GM12891 (cell line): ENCODE results near the gene ABCA1.
"Not testable (repeated sequence)": the region's sequence is repeated elsewhere in the genome, so short reads cannot be mapped to it uniquely, and the experiment has no call there.

Experiments used
- DNase-seq: peaks from one replicate; pipeline ENCODE4 v3.0.0; 2011; ENCODE audit warnings: low spot score; ENCODE audit not compliant: insufficient read length
- FAIRE-seq: peaks from 2 replicates; lab custom pipeline; 2011; peaks lifted over from hg19 to GRCh38; lab: Jason Lieb, UNC
- PAX5 ChIP-seq: IDR thresholded peaks from 2 replicates; pipeline ENCODE4 v1.6.1; 2011; ENCODE audit warnings: low read length, moderate library complexity, mild to moderate bottlenecking; ENCODE audit not compliant: insufficient read depth, severe bottlenecking
- POLR2A ChIP-seq: IDR thresholded peaks from 2 replicates; pipeline ENCODE4 v1.6.1; 2011; ENCODE audit warnings: low read depth, low read length, control low read depth
- POLR2AphosphoS5 ChIP-seq: IDR thresholded peaks from 2 replicates; pipeline ENCODE4 v1.6.1; 2011; ENCODE audit warnings: low read depth, low read length, control low read depth
- POU2F2 ChIP-seq: IDR thresholded peaks from 2 replicates; pipeline ENCODE4 v1.6.1; 2011; ENCODE audit warnings: low read depth, mild to moderate bottlenecking, control low read depth, low read length, moderate library complexity
- SPI1 ChIP-seq: IDR thresholded peaks from 2 replicates; pipeline ENCODE4 v1.6.1; 2011; ENCODE audit warnings: low read depth, low read length, control low read depth
- TAF1 ChIP-seq: IDR thresholded peaks from 2 replicates; pipeline ENCODE4 v1.6.1; 2011; ENCODE audit warnings: low read depth, low read length, control low read depth

Gene ABCA1

GRCh38 chr9:104778802-104779201 is 149.2 kb downstream of the ABCA1 start:
- no peak for DNase-seq
- no peak for FAIRE-seq
- TF ChIP-seq PAX5 (no peak), SPI1 (no peak), POU2F2 (no peak), POLR2A (no peak), POLR2AphosphoS5 (no peak), TAF1 (no peak)

DNA sequence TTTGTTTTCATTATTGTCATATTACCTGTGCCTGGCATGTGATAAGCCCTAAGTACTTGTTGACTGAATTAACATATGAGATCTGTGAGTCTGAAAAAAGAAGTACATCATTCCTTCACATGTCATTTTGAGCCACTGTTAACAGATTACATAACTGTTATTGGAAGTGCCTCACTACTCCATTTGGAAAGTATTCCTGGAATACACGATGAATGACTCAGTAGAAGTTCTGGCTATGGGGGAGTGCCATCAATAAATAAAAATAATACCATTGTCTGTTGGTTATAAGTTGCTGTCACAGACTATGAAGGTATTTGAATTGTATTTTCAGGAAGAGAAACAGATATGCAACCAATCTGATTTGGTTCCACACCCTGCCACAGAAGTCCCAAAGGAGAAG is 151.2 kb downstream of the ABCA1 start:
- DNase-seq (no peak), FAIRE-seq (no peak)
- TF ChIP-seq POLR2A = no peak
- TF ChIP-seq TAF1 = no peak
- TF ChIP-seq POU2F2 = no peak
- no peak for TF ChIP-seq PAX5
- no peak for TF ChIP-seq SPI1
- no peak for TF ChIP-seq POLR2AphosphoS5

DNA sequence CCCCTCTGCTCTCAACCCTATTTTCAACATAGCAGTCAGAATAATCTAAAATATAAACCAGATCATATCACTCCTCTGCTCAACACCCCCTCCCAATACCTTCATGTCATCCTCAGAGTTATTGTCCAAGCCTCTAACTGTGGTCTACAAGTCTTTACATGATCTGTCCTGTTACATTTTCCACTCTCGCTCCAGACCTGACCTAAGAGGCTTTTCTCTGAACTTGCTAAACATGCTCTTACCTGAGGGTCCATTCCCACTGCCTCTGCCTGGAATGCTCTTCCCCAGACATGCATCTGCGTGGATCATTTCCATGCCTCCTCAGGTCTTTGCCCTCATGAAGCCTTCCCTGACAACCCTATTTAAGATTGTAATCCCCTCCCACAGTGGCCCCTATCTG is 152.0 kb downstream of the ABCA1 start:
- FAIRE-seq = no peak
- DNase-seq = no peak
- no peak for TF ChIP-seq PAX5
- TF ChIP-seq POLR2A = no peak
- no peak for TF ChIP-seq SPI1
- no peak for TF ChIP-seq POU2F2
- TF ChIP-seq TAF1 = no peak
- no peak for TF ChIP-seq POLR2AphosphoS5

DNA sequence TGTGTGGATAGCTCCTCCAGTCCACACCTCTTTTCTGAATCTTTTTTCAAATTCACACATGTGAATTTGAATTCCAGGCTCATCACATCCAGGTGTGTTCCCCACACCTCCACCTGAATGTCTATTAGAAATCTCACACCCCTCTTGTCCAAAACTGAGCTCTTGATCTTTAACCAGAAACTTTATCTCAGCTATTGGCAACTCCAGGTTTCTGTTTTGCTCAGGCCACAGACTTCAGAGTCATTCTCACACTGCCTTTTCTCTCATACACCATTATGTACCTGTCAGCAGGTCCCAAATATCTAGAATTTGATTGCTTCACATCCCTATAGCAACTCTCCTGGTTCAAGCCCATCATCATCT is 152.4 kb downstream of the ABCA1 start:
- FAIRE-seq = no peak
- TF ChIP-seq POU2F2 (no peak), SPI1 (0 out of 2 replicates have a peak, but pooled peaks have one; percentile 31), TAF1 (no peak), PAX5 (no peak)
- DNase-seq = no peak

GRCh38 chr9:104774831-104775573 is 153.0 kb downstream of the ABCA1 start:
- no peak for TF ChIP-seq PAX5
- peak; percentile 99 for TF ChIP-seq SPI1
- TF ChIP-seq POLR2AphosphoS5 = peak; percentile 55; the same call in 1 of the 2 replicates
- 0 out of 2 replicates have a peak, but pooled peaks have one; percentile 44 for TF ChIP-seq POU2F2
- TF ChIP-seq POLR2A = peak; percentile 51; the same call in 1 of the 2 replicates
- TF ChIP-seq TAF1 = peak; percentile 40; the same call in 1 of the 2 replicates
- FAIRE-seq = peak; percentile 75
- DNase-seq = no peak

- TF ChIP-seq TAF1 (no peak), POLR2A (no peak), SPI1 (no peak), POU2F2 (no peak), POLR2AphosphoS5 (no peak)
- no peak for DNase-seq
- FAIRE-seq = no peak
These were observed 153.8 kb downstream of the ABCA1 start for GRCh38 chr9:104774132-104774531.

GRCh38 chr9:104772714-104773510 is 155.0 kb downstream of the ABCA1 start:
- TF ChIP-seq SPI1 (no peak), POLR2AphosphoS5 (no peak), TAF1 (no peak), POLR2A (no peak), POU2F2 (no peak), PAX5 (no peak)
- DNase-seq (no peak), FAIRE-seq (no peak)

DNA sequence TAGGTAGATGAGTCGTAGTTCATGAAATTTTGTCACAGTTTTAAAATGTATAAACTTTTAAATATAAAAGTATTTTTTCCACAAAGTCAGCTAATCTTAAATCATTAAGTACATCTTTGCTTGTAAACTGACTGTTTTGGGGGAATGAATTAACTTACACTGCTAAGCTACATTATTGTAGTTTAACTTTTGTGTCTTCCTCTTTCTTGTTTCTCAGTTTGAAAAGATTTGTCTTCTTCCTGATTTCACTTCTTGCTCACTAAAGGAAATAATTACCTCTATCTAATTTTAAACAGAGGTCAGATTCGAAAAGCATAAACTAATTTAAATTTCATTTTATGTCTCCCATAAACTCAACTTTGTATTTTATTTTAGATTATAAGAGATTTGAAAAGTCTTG is 158.3 kb downstream of the ABCA1 start:
- TF ChIP-seq SPI1 (peak; percentile 54; the same call in 1 of the 2 replicates), POLR2AphosphoS5 (no peak)
- FAIRE-seq = no peak
- DNase-seq = no peak

GRCh38 chr9:104769029-104769428 is 158.9 kb downstream of the ABCA1 start:
- FAIRE-seq, DNase-seq: not testable (repeated sequence)
